ENCODE measurements around the gene SP2. TPM values are rescaled to one million over a fixed set of nuclear protein-coding genes. Genes with fewer than 3 reads are reported as not detected.

Gene SP2
- total RNA-seq, 2 experiments from 2014 or later: 17.4 to 19.5 TPM

DNA sequence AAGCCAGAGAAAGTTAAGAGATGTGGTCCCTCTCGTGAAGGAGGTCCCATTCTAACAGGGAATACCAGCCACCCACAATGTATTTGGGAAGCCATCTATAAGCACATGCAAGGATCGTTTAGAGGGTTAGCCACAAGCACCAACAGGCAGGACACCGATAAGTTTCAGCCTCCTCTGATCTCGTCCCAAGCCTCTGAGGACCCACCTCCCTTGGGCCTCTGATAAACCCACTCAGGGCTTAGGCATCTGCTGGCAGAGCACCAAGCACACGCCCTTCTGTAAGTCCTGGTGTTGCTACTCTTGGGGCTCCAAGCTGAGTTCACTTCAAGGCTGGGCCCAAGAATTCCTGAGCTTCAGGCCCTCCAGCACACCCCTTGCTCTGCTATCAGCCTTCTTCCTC lies 39.9 kb downstream of the SP2 start:
- no peak overlapping the region for H3K4me3 Mint-ChIP-seq
- peaks cover 1% of the 10 kb centered on the region for H3K36me3 Mint-ChIP-seq (ENCODE audit: low read depth)
- H3K27me3 Mint-ChIP-seq (ENCODE audit: low read depth): no peaks in the 10 kb centered on the region
- DNase-seq: no peak
- H3K9me3 Mint-ChIP-seq: peaks cover 1% of the 10 kb centered on the region
- intact Hi-C loops (cut with micrococcal nuclease): no loop called here
- CTCF ChIA-PET: interaction anchor here (0.6 to 2.2 kb wide), 3 partner anchors 11 to 86 kb away, joined by 3 to 9 read pairs (median 3); no protein-coding TSS in a partner anchor
- no peak overlapping the region for H3K27ac Mint-ChIP-seq
- H3K4me1 Mint-ChIP-seq (ENCODE audit: low read depth): peaks cover 21% of the 10 kb centered on the region

DNA sequence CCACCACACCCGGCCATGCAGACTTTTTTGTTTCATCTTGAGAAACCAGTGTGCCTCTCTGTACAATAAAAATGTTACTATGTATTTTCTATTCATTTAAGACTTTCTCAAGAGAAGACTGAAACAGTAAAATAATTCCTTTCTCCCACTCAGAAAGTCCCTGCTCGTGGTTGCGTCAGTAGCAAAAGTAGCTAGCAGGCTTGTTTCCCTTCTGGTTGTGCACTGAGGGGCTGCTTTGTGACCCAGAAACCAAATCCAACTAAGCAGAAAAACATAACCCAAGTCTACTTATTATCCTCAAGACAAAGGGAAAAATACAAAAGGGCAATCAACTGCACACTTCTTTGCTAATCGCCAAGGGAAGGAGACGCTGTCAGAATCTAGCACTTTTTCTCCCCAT lies 41.9 kb downstream of the SP2 start:
- Mint-ChIP-seq H3K4me1 (ENCODE audit: low read depth) (peaks cover 36% of the 10 kb centered on the region), H3K27ac (no peak overlapping the region), H3K9me3 (peaks cover 3% of the 10 kb centered on the region), H3K36me3 (ENCODE audit: low read depth) (peaks cover 3% of the 10 kb centered on the region), H3K27me3 (ENCODE audit: low read depth) (no peaks in the 10 kb centered on the region), H3K4me3 (no peak overlapping the region)
- DNase-seq: peak; percentile 26
- intact Hi-C loops (cut with micrococcal nuclease): no loop called here
- CTCF ChIA-PET: interaction anchor here (1.5 kb wide), 1 partner anchor 9 kb away, joined by 7 read pairs; no protein-coding TSS in a partner anchor

DNA sequence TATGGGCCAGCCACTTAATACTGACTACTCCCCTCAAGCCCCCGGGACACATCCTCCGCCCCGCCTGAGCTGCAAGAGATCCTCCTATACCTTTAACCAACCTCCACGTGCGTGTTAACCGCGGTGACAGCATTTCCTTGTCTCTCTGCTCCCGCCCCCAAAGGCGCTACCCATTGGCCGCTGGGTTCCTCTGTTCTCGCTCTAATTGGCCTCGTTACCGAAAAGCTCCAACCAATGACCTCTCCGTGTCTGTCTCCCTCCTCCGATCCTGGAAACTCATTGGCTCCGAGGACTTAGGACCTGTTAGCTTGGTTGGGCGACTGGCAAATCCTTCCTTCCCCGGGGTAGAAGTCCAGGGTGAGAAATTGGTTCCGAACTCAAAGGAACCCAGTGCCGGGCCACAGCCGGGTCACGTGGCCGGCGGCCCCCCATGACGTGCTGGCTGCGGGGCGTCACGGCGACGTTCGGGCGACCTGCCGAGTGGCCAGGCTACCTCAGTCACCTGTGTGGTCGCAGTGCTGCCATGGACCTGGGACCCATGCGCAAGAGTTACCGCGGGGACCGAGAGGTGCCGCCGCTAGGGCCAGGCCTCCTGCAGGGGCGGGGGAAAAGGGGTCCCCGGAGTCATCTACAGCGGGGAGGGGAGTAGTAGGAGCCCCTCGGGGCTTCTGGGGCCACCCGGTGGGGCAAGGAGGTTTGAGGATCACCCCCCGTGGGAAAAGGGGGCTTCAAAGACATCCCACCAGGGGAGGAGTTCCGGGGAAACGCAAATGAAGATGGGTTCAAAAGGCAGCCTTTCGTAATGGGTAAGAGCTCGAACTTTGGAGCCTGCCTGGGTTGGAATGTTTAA lies 45.4 kb downstream of the SP2 start, which contains the start of gene PNPO:
Gene PNPO, plus strand, starts transcription at position 326 of the 850 bp plus-strand sequence. Its CDS starts 105 bp downstream, at position 431.
- peaks cover 63% of the 10 kb centered on the region for H3K4me1 Mint-ChIP-seq (ENCODE audit: low read depth)
- intact Hi-C loops (cut with micrococcal nuclease): loop anchor here (1.0 kb wide), 3 partner anchors 8 to 46 kb away; no protein-coding TSS in a partner anchor
- H3K27ac Mint-ChIP-seq: peak within 1 kb of the TSS; percentile 80
- peak; percentile 98 for DNase-seq
- CTCF ChIA-PET: interaction anchor here (0.5 to 7.6 kb wide), 7 partner anchors 8 to 1773 kb away, joined by 3 to 69 read pairs (median 6); partner anchors contain the start of gene CDK5RAP3
- H3K9me3 Mint-ChIP-seq: peaks cover 3% of the 10 kb centered on the region
- H3K36me3 Mint-ChIP-seq (ENCODE audit: low read depth): peaks cover 17% of the 10 kb centered on the region
- H3K27me3 Mint-ChIP-seq (ENCODE audit: low read depth): no peaks in the 10 kb centered on the region
- peak within 1 kb of the TSS; percentile 85 for H3K4me3 Mint-ChIP-seq

DNA sequence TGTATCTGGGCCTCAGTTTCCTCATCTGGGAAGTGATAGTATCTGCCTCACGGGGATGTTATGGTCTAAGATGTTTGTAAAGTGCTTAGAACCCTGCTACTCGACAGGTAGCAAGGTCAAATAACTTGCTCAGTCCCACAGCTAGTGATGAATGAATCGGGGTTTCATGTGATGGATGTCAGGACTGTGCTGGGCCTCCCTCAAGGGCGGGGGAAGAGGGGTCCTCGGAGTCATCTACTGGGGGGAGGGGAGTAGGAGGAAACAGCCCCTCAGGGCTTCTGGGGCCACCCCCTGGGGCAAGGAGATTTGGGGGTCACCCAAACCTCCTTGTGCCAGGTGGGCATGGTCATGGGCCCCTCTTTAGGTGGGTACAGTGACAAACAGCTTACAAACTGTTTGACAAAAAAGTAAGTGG lies 46.1 kb downstream of the SP2 start:
- peak; percentile 32 for DNase-seq
- H3K36me3 Mint-ChIP-seq (ENCODE audit: low read depth): peaks cover 20% of the 10 kb centered on the region
- intact Hi-C loops (cut with micrococcal nuclease): no loop called here

DNA sequence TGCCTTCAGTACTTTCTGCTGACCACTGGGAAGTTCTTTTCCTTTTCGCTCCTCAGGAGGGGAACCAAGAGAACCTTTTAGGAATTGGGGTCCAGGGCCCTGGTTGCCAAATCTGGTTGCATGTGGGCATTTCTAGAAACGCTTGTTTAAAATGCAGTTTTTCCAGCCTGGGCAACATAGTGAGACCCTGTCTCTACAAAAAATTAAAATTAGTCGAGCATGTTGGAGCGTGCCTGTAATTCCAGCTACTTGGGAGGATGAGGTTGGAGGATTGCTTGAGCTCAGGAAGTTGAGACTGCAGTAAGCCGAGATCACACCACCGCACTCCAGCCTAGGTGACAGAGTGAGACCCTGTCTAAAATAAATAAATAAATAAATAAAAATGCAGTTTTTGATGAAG lies 46.5 kb downstream of the SP2 start:
- no peak for DNase-seq
- Mint-ChIP-seq H3K9me3 (peaks cover 3% of the 10 kb centered on the region), H3K4me3 (peak overlapping the region; percentile 85), H3K4me1 (ENCODE audit: low read depth) (peaks cover 67% of the 10 kb centered on the region), H3K27ac (peak overlapping the region; percentile 80), H3K27me3 (ENCODE audit: low read depth) (no peaks in the 10 kb centered on the region), H3K36me3 (ENCODE audit: low read depth) (peaks cover 22% of the 10 kb centered on the region)
- CTCF ChIA-PET: interaction anchor here (0.7 to 7.6 kb wide), 8 partner anchors 7 to 101 kb away, joined by 3 to 69 read pairs (median 6); partner anchors contain the start of genes CDK5RAP3, PRR15L and SCRN2
- intact Hi-C loops (cut with micrococcal nuclease): no loop called here

More for the DNA sequence above, 46.1 kb downstream of the SP2 start:
- Mint-ChIP-seq H3K27me3 (ENCODE audit: low read depth) (no peaks in the 10 kb centered on the region), H3K4me1 (ENCODE audit: low read depth) (peaks cover 65% of the 10 kb centered on the region), H3K27ac (peak overlapping the region; percentile 80), H3K4me3 (peak overlapping the region; percentile 85), H3K9me3 (peaks cover 3% of the 10 kb centered on the region)
- CTCF ChIA-PET: interaction anchor here (0.7 to 7.6 kb wide), 7 partner anchors 8 to 100 kb away, joined by 3 to 69 read pairs (median 6); partner anchors contain the start of genes CDK5RAP3 and PRR15L

DNA sequence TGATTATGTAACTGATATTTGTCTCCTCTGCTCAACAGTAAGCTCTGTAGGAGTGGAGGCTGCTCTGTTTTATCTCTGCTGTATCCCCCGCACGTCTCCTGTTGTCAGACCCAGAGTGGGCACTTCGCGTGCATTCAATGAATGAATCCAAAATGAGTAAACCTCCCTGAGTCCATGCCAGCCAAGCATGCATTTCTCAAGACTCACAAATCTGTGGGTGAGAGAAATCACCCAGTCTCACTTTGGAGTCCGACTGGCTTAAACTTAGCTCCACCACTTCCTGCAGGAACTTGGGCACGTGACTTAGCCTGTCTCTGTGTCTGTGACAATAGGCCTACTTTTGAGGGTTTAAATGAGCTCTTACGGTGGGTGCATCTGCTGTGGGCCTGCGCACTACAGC lies 49.0 kb downstream of the SP2 start:
- CTCF ChIA-PET: interaction anchor here (0.6 to 7.6 kb wide), 7 partner anchors 26 to 104 kb away, joined by 3 to 69 read pairs (median 5); partner anchors contain the start of genes CDK5RAP3 and SCRN2
- Mint-ChIP-seq H3K36me3 (ENCODE audit: low read depth) (peaks cover 29% of the 10 kb centered on the region), H3K4me1 (ENCODE audit: low read depth) (peaks cover 73% of the 10 kb centered on the region), H3K4me3 (no peak overlapping the region), H3K27me3 (ENCODE audit: low read depth) (no peaks in the 10 kb centered on the region), H3K9me3 (peaks cover 3% of the 10 kb centered on the region), H3K27ac (peak overlapping the region; percentile 60)
- DNase-seq: peak; percentile 41
- intact Hi-C loops (cut with micrococcal nuclease): no loop called here

DNA sequence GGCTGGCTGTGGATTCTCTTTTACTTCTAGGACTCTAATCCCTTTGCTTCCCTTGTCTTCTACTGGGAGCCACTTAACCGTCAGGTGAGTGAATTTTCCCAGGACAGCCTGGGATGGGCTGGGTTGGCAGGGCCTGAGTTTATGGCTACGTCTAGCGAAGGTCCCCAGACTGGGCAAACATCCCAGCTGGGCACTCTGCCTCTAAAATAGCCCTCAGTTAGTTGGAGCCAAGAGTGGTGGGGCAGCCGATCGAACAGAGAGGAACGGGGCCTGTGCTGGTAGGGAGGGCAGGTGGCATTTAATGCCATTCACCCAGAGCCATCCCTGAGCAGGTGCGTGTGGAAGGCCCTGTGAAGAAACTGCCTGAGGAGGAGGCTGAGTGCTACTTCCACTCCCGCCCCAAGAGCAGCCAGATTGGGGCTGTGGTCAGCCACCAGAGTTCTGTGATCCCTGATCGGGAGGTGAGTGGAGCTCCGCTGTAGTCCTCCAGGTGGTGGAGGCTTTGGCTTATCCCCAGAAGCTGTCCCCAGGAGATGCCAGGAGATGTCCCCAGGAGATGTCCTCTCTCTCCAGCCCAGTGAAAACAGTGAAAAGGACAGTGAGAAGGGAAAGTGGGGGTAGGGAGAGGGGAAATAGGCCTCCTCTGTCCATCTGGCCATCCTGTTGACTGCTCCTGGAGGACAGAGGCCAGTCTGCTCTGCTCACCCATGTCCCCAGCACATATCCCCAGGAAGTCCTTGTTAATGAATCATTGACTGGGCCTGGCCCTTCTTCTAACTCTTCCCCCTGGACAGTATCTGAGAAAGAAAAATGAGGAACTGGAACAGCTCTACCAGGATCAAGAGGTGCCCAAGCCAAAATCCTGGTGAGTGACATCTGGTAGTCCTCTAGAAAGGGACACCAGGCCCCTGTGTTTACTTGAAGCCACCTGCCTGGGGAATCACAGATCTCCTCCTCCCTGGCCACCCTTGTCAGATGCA lies 49.8 kb downstream of the SP2 start:
- Mint-ChIP-seq H3K9me3 (peaks cover 3% of the 10 kb centered on the region), H3K27me3 (ENCODE audit: low read depth) (no peaks in the 10 kb centered on the region), H3K27ac (peak overlapping the region; percentile 60), H3K4me1 (ENCODE audit: low read depth) (peaks cover 69% of the 10 kb centered on the region), H3K4me3 (no peak overlapping the region), H3K36me3 (ENCODE audit: low read depth) (peaks cover 29% of the 10 kb centered on the region)
- CTCF ChIA-PET: interaction anchor here (0.6 to 7.6 kb wide), 20 partner anchors 7 to 228 kb away, joined by 3 to 69 read pairs (median 4); partner anchors contain the start of genes CDK5RAP3, PRR15L and SCRN2
- intact Hi-C loops (cut with micrococcal nuclease): loop anchor here (2.0 kb wide), 2 partner anchors 65 to 103 kb away; no protein-coding TSS in a partner anchor
- DNase-seq: no peak

DNA sequence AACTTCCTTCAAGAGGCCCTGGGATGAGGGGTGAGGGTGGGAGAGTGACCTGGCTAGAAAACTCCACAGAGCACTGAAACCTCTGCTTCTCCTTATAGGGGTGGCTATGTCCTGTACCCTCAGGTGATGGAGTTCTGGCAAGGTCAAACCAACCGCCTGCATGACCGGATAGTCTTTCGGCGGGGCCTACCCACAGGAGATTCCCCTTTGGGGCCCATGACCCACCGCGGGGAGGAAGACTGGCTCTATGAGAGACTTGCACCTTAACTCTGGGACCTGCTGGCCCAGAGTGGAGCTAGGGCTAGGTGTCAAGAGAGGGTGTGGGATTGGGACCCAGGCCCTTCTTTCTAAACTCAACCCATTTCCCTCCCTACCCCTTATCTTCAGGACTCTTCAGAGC lies 50.5 kb downstream of the SP2 start:
- H3K4me1 Mint-ChIP-seq (ENCODE audit: low read depth): peaks cover 64% of the 10 kb centered on the region
- CTCF ChIA-PET: interaction anchor here (0.5 to 7.6 kb wide), 26 partner anchors 8 to 759 kb away, joined by 3 to 69 read pairs (median 4); partner anchors contain the start of genes CDK5RAP3, PRR15L and SCRN2

DNA sequence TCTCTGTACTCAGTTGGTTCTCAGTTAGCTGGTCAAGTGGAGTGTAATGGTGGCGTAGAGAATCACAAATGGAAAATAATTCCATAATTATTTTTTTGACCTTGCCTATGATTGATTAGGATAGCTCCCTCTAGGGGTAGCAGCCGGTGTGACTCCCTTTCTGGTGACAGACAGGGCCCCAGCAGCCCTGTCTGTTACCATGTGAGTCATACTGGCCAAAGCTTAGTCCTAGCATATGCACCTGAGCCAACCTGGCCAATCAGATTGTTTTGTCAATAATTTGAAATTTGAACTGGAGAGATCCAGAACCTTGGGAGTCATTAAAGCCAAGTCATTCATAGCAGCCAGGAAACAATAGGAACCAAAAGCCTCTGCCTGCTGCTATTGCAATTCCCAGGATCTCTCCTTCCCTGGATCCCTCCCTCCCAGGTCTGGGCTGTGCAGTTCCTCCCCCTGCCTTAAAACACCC lies 50.9 kb downstream of the SP2 start:
- CTCF ChIA-PET: interaction anchor here (0.5 to 7.6 kb wide), 28 partner anchors 8 to 1522 kb away, joined by 3 to 69 read pairs (median 4); partner anchors contain the start of genes CDK5RAP3, PRR15L and SCRN2
- intact Hi-C loops (cut with micrococcal nuclease): loop anchor here (1.0 to 2.0 kb wide), 3 partner anchors 51 to 104 kb away; partner anchors contain the start of gene SP2
- H3K27ac Mint-ChIP-seq: peak overlapping the region; percentile 65
- H3K36me3 Mint-ChIP-seq (ENCODE audit: low read depth): peaks cover 26% of the 10 kb centered on the region
- no peaks in the 10 kb centered on the region for H3K9me3 Mint-ChIP-seq
- DNase-seq: peak; percentile 92
- H3K4me1 Mint-ChIP-seq (ENCODE audit: low read depth): peaks cover 62% of the 10 kb centered on the region
- H3K4me3 Mint-ChIP-seq: no peak overlapping the region
- no peaks in the 10 kb centered on the region for H3K27me3 Mint-ChIP-seq (ENCODE audit: low read depth)

More for the DNA sequence above, 50.5 kb downstream of the SP2 start:
- intact Hi-C loops (cut with micrococcal nuclease): loop anchor here (2.0 kb wide), 2 partner anchors 64 to 104 kb away; no protein-coding TSS in a partner anchor
- no peak for DNase-seq
- Mint-ChIP-seq H3K27ac (peak overlapping the region; percentile 65), H3K9me3 (no peaks in the 10 kb centered on the region), H3K36me3 (ENCODE audit: low read depth) (peaks cover 26% of the 10 kb centered on the region), H3K4me3 (no peak overlapping the region), H3K27me3 (ENCODE audit: low read depth) (no peaks in the 10 kb centered on the region)

DNA sequence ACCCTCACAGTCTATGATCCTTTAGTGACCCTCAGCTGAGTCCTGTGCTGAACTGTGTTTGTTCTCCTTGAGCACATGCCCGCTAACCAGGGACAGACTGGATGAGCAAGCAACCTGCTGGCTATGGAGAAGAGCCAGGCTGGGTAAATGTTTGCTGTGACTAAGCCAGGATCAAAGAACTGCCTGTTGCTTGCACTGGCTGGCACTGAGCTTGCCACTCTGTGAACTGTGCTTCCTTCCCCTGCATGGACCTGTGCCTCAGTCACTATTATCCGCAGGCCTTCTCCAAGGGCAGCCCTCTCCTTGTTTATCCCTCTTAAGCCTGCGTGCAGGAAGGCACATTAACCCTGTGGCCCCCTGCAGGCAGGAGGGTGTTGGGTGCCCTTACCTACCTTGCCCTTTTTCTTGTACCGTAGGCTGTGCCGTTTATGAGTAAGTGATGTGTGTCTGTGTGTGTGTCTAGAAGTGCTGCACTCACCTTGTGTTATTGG lies 52.7 kb downstream of the SP2 start:
- H3K4me1 Mint-ChIP-seq (ENCODE audit: low read depth): peaks cover 46% of the 10 kb centered on the region
- CTCF ChIA-PET: interaction anchor here (0.7 to 5.0 kb wide), 17 partner anchors 8 to 127 kb away, joined by 3 to 57 read pairs (median 6); partner anchors contain the start of genes CDK5RAP3, PNPO, PRR15L and SCRN2
- H3K36me3 Mint-ChIP-seq (ENCODE audit: low read depth): peaks cover 22% of the 10 kb centered on the region

More for the DNA sequence above, 52.7 kb downstream of the SP2 start:
- no peaks in the 10 kb centered on the region for H3K9me3 Mint-ChIP-seq
- intact Hi-C loops (cut with micrococcal nuclease): loop anchor here (1.0 kb wide), 3 partner anchors 7 to 70 kb away; partner anchors contain the start of gene PNPO
- no peak overlapping the region for H3K4me3 Mint-ChIP-seq
- DNase-seq: no peak
- peak overlapping the region; percentile 18 for H3K27ac Mint-ChIP-seq
- no peaks in the 10 kb centered on the region for H3K27me3 Mint-ChIP-seq (ENCODE audit: low read depth)

Data from activated naive CD4-positive, alpha-beta T cell treated with anti-CD3 and anti-CD28 coated beads for 36 hours (primary cell).